Liver (tissue), 9 donors: ENCODE results near the gene ARMC9. TPM values are rescaled to one million over a fixed set of nuclear protein-coding genes. Genes with fewer than 3 reads are reported as not detected.
"Not testable (repeated sequence)": the region's sequence is repeated elsewhere in the genome, so short reads cannot be mapped to it uniquely, and the experiment has no call there.

Experiments used
- DNase-seq: peaks from one replicate; pipeline ENCODE4 v3.0.0-alpha.2; 2017; ENCODE audit warnings: low spot score
- H3K27ac ChIP-seq, 2 donors: one replicate each; pipeline ENCODE4 v1.7.0; 2013; ENCODE audit warnings: inconsistent platforms in 2 of 2, low read length in 2 of 2, control low read depth in 1 of 2, low read depth in 1 of 2, mild to moderate bottlenecking in 1 of 2
- H3K27me3 ChIP-seq, 4 donors: one replicate each; pipeline versions ENCODE4 v1.6.1 to v1.7.0; 2013; ENCODE audit warnings: low read length in 3 of 4, inconsistent platforms in 1 of 4, mild to moderate bottlenecking in 1 of 4, moderate library complexity in 1 of 4; ENCODE audit not compliant: control insufficient read depth in 4 of 4, insufficient read depth in 4 of 4
- H3K36me3 ChIP-seq, 4 donors: one replicate each; pipeline versions ENCODE4 v1.6.1 to v1.7.0; 2013; ENCODE audit warnings: low read length in 3 of 4, mild to moderate bottlenecking in 3 of 4, low read depth in 1 of 4, moderate library complexity in 1 of 4; ENCODE audit not compliant: control insufficient read depth in 4 of 4, insufficient read depth in 3 of 4
- H3K4me1 ChIP-seq, 4 donors: one replicate each; pipeline versions ENCODE4 v1.6.1 to v1.7.0; 2013; ENCODE audit warnings: low read length in 3 of 4, mild to moderate bottlenecking in 3 of 4, moderate library complexity in 1 of 4; ENCODE audit not compliant: control insufficient read depth in 4 of 4, insufficient read depth in 4 of 4
- H3K4me3 ChIP-seq, 3 donors: one replicate each; pipeline versions ENCODE4 v1.6.1 to v1.7.0; 2013; ENCODE audit warnings: low read length in 3 of 3, control low read depth in 1 of 3, low read depth in 1 of 3, mild to moderate bottlenecking in 1 of 3
- H3K9ac ChIP-seq, 2 donors: one replicate each; pipeline ENCODE4 v1.7.0; 2013; ENCODE audit warnings: low read length in 2 of 2, mild to moderate bottlenecking in 2 of 2, moderate library complexity in 2 of 2, control low read depth in 1 of 2, low read depth in 1 of 2
- H3K9me3 ChIP-seq, 4 donors: one replicate each; pipeline versions ENCODE4 v1.6.1 to v1.7.0; 2013; ENCODE audit warnings: low read length in 3 of 4; ENCODE audit not compliant: control insufficient read depth in 4 of 4
- EGR1 ChIP-seq, 2 donors: IDR thresholded peaks; 2 replicates each; pipeline ENCODE4 v1.6.1; 2016 to 2018; ENCODE audit warnings: antibody characterized with exemption in 2 of 2, low read depth in 2 of 2
- FOXA1 ChIP-seq: IDR thresholded peaks from 2 replicates; pipeline ENCODE4 v1.6.1; 2016; ENCODE audit warnings: antibody characterized with exemption
- FOXA2 ChIP-seq: IDR thresholded peaks from 2 replicates; pipeline ENCODE4 v1.6.1; 2016; ENCODE audit warnings: antibody characterized with exemption
- HNF4G ChIP-seq: IDR thresholded peaks from 2 replicates; pipeline ENCODE4 v1.6.1; 2016; ENCODE audit warnings: antibody characterized with exemption
- MAX ChIP-seq: IDR thresholded peaks from 2 replicates; pipeline ENCODE4 v1.6.1; 2016; ENCODE audit warnings: antibody characterized with exemption
- NR2F2 ChIP-seq: IDR thresholded peaks from 2 replicates; pipeline ENCODE4 v1.6.1; 2016; ENCODE audit warnings: antibody characterized with exemption
- RXRA ChIP-seq, 2 donors: IDR thresholded peaks; 2 replicates each; pipeline ENCODE4 v1.6.1; 2017 to 2018; ENCODE audit warnings: antibody characterized with exemption in 2 of 2, mild to moderate bottlenecking in 1 of 2
- SP1 ChIP-seq: IDR thresholded peaks from 2 replicates; pipeline ENCODE4 v1.6.1; 2018; ENCODE audit warnings: antibody characterized with exemption, mild to moderate bottlenecking
- TAF1 ChIP-seq: conservative IDR thresholded peaks from 2 replicates; pipeline ENCODE4 v1.6.1; 2016; ENCODE audit warnings: antibody characterized with exemption, mild to moderate bottlenecking
- ZBTB33 ChIP-seq: IDR thresholded peaks from 2 replicates; pipeline ENCODE4 v1.6.1; 2016; ENCODE audit warnings: antibody characterized with exemption
- WGBS: extraction: QIAGEN DNeasy Blood & Tissue Kit; methylation state at CpG from one replicate; pipeline ENCODE4 v1.1.7; 2013; 5-methylcytosine and 5-hydroxymethylcytosine counted together
- polyA plus RNA-seq, 2 donors: library from polyadenylated mRNA; stranded (reverse) in 1 of 2; unstranded in 1 of 2; fragments of 200-250 nt in 1 of 2; fragments of >200 nt in 1 of 2; fragmentation: Nextera tagmentation in 1 of 2; extraction: Ambion mirVana in 1 of 2; gene quantifications; one replicate each; pipeline versions ENCODE4 v1.2.1 to v1.2.3, GENCODE V29; 2013 to 2015
- total RNA-seq, 2 donors: library from RNA; depleted of rRNA; stranded (reverse); fragments of >200 nt; gene quantifications; one replicate each; pipeline ENCODE4 v1.2.3, GENCODE V29; 2014
- TF ChIP-seq, protein P1 (sequence below): IDR thresholded peaks from 2 replicates; pipeline ENCODE4 v1.6.1; 2016; ENCODE audit warnings: antibody characterized with exemption
- donor health status: healthy.
- donor health status: healthy.
- donor health status: healthy.
- donor health status: healthy.
- donor health status: healthy.

Gene ARMC9
- total and polyA plus RNA-seq, 4 donors = 1.1 to 2.3 (median 1.8) TPM

GRCh38 chr2:231300722-231301076 is 102.3 kb downstream of the ARMC9 start (continued):
- TF ChIP-seq, protein P1, sequence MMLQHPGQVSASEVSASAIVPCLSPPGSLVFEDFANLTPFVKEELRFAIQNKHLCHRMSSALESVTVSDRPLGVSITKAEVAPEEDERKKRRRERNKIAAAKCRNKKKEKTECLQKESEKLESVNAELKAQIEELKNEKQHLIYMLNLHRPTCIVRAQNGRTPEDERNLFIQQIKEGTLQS = no peak
- no peak for TF ChIP-seq NR2F2
- no peak for TF ChIP-seq FOXA1
- TF ChIP-seq FOXA2 = no peak
- TF ChIP-seq TAF1 = no peak
- no peak for TF ChIP-seq ZBTB33
- no peak for TF ChIP-seq HNF4G

DNA sequence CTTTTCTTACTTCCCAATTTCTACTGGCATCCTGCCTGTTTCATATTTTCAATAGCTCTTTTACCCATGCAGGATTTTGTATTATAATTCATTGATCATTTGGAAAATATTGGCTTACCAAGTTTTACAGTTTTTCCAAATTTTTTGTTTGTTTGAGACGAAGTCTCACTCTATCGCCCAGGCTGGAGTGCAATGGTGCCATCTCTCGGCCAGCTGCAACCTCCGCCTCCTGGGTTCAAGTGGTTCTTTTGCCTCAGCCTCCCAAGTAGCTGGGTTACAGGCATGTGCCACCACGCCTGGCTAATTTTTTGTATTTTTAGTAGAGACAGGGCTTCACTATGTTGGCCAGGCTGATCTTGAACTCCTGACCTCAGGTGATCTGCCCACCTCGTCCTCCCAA is 105.8 kb downstream of the ARMC9 start:
- H3K27me3 ChIP-seq, H3K4me3 ChIP-seq, H3K9ac ChIP-seq, H3K27ac ChIP-seq, DNase-seq, H3K9me3 ChIP-seq, H3K36me3 ChIP-seq, H3K4me1 ChIP-seq: not testable (repeated sequence)
- 93% methylated on average over 6 of the region's 6 CpGs for WGBS

GRCh38 chr2:231305221-231305620 is 106.8 kb downstream of the ARMC9 start:
- Histone ChIP-seq H3K27ac (no peak overlapping the region), H3K4me3 (no peak overlapping the region), H3K36me3 (no peaks in the 10 kb centered on the region), H3K4me1 (no peaks in the 10 kb centered on the region), H3K9me3 (no peaks in the 10 kb centered on the region), H3K9ac (no peak overlapping the region), H3K27me3 (no peaks in the 10 kb centered on the region)
- no peak for DNase-seq
- WGBS = 56% methylated on average over 5 of the region's 5 CpGs
- no peak for TF ChIP-seq RXRA (IDR thresholded peaks at IDR 0.05)

GRCh38 chr2:231306791-231307393 is 108.5 kb downstream of the ARMC9 start:
- Histone ChIP-seq H3K9ac (no peak overlapping the region), H3K27me3 (no peaks in the 10 kb centered on the region), H3K9me3 (no peaks in the 10 kb centered on the region), H3K4me3 (no peak overlapping the region), H3K36me3 (no peaks in the 10 kb centered on the region), H3K27ac (no peak overlapping the region), H3K4me1 (no peaks in the 10 kb centered on the region)
- TF ChIP-seq HNF4G (no peak), FOXA2 (no peak), NR2F2 (no peak), MAX (no peak), FOXA1 (no peak), SP1 (no peak), EGR1 (IDR thresholded peaks at IDR 0.05; ENCODE audit: low read depth in 2 of 2) (no peak)
- 82% methylated on average over 6 of the region's 6 CpGs for WGBS
- no peak for DNase-seq
